PFSK-1 (cell line): ENCODE data around the gene GABRB3.

ENCODE experiments used
- FOXP2 ChIP-seq: optimal IDR thresholded peaks from 2 replicates; pipeline ENCODE3; 2011; ENCODE audit warnings: borderline replicate concordance, control low read depth, inconsistent platforms; ENCODE audit not compliant: insufficient read depth; ENCODE audit errors: extremely low read length, extremely low read depth
- POLR2AphosphoS5 ChIP-seq: IDR thresholded peaks from 2 replicates; pipeline ENCODE4 v1.6.1; 2012; ENCODE audit warnings: low read depth, mild to moderate bottlenecking, control low read depth, low read length, moderate library complexity
- SIN3A ChIP-seq: IDR thresholded peaks from 2 replicates; pipeline ENCODE4 v1.6.1; 2012; ENCODE audit warnings: mild to moderate bottlenecking, low read length, moderate library complexity, borderline replicate concordance; ENCODE audit not compliant: insufficient read depth
- TAF1 ChIP-seq: IDR thresholded peaks from 2 replicates; pipeline ENCODE4 v1.6.1; 2012; ENCODE audit warnings: low read length, control low read depth, borderline replicate concordance; ENCODE audit not compliant: insufficient read depth
- TF ChIP-seq, protein P1 (sequence below), 2 experiments: IDR thresholded peaks; 2 replicates each; pipeline versions ENCODE4 v1.6.1 to v1.8.0; 2011 to 2012; ENCODE audit warnings: low read depth in 2 of 2, low read length in 2 of 2, control low read depth in 1 of 2, inconsistent platforms in 1 of 2, mild to moderate bottlenecking in 1 of 2, moderate library complexity in 1 of 2; ENCODE audit not compliant: insufficient read depth in 1 of 2

Gene GABRB3

DNA sequence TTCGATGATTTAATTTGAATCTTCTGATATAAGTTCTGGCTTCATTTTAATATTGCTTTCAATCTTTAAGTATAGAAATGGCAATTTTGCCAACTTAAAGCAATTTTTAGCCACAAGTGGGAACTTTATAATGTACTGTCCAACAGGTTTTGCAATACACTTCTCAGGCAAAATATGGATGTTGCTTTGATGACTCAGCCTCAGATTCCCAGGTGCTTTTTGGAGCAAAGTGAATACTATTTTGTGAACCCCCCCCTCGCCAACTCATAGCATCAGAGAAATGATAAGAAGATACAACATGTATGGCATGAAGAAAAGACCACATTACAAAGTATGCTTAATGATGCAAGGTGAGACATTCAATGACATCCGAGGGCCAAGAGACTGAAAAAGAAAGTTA lies 158.1 kb downstream of the GABRB3 start:
- no peak for TF ChIP-seq TAF1
- TF ChIP-seq FOXP2, result no peak
- TF ChIP-seq, protein P1, sequence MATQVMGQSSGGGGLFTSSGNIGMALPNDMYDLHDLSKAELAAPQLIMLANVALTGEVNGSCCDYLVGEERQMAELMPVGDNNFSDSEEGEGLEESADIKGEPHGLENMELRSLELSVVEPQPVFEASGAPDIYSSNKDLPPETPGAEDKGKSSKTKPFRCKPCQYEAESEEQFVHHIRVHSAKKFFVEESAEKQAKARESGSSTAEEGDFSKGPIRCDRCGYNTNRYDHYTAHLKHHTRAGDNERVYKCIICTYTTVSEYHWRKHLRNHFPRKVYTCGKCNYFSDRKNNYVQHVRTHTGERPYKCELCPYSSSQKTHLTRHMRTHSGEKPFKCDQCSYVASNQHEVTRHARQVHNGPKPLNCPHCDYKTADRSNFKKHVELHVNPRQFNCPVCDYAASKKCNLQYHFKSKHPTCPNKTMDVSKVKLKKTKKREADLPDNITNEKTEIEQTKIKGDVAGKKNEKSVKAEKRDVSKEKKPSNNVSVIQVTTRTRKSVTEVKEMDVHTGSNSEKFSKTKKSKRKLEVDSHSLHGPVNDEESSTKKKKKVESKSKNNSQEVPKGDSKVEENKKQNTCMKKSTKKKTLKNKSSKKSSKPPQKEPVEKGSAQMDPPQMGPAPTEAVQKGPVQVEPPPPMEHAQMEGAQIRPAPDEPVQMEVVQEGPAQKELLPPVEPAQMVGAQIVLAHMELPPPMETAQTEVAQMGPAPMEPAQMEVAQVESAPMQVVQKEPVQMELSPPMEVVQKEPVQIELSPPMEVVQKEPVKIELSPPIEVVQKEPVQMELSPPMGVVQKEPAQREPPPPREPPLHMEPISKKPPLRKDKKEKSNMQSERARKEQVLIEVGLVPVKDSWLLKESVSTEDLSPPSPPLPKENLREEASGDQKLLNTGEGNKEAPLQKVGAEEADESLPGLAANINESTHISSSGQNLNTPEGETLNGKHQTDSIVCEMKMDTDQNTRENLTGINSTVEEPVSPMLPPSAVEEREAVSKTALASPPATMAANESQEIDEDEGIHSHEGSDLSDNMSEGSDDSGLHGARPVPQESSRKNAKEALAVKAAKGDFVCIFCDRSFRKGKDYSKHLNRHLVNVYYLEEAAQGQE (IDR thresholded peaks at IDR 0.05; ENCODE audit: insufficient read depth in 1 of 2, low read depth in 2 of 2, low read length in 2 of 2), result no peak
- TF ChIP-seq POLR2AphosphoS5, result no peak
- TF ChIP-seq SIN3A, result no peak

DNA sequence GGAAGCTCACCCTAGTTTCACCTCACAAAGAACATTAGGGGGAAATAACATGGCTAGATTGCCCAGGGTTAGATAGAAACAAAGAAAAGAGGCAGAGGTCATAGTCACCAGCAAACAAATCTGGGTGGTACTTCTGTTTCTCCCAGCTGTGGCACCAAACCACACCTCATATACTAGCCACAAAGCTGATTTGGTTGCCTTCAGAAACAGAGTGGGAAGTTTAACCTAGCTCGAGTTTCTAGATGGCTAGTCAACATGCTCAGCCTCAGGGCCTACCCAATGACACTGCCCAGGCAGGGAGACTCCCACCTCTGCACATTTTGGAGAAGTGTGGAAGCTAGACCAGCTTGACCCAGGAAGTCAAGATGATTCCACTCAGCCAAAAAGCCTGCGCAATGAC lies 174.2 kb downstream of the GABRB3 start:
- TF ChIP-seq SIN3A, result no peak
- TF ChIP-seq TAF1, result no peak
- TF ChIP-seq, protein P1 (IDR thresholded peaks at IDR 0.05; ENCODE audit: insufficient read depth in 1 of 2, low read depth in 2 of 2, low read length in 2 of 2), result no peak
- no peak for TF ChIP-seq FOXP2
- TF ChIP-seq POLR2AphosphoS5, result no peak

DNA sequence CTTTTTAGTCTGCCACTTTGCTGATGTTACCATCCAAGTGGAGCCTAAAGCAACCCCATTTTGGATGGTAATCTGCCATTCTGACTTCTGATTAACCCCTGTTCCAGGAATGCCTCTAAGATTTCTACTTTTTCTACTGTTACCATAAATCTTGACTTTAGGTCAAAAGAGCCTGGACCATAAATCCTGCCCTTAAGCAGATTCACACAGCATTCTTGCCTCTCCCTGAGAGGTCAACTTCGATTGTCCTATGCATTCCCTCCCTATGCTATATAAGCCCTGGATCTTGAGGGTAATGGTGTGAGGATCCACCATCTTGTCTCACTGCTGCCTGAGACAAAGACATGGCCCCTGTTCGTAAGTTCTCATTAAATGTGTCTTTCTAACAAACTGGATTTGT lies 177.3 kb downstream of the GABRB3 start:
- TF ChIP-seq SIN3A (no peak), POLR2AphosphoS5 (no peak), TAF1 (no peak)
- TF ChIP-seq, protein P1 (IDR thresholded peaks at IDR 0.05; ENCODE audit: insufficient read depth in 1 of 2, low read depth in 2 of 2, low read length in 2 of 2), result no peak

DNA sequence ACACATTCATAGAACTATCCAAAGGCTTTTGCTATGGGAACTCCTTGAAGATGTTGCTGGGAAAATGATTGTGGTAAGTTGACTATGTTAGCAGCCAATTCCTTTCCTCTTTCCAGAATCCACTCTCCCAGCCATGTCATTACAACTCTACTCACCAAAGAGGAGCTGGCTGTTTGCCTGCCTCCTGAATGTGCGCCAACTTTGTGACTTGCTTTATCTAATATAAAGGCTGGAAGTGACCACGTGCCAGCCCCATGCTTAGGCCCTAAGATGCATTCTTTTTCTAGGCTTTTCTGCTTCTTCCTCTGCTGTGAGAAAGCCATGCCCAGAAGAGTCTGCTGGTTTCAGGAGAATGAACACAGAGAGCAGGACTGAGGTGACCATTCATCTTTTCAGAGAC lies 182.2 kb downstream of the GABRB3 start:
- TF ChIP-seq TAF1, result no peak

DNA sequence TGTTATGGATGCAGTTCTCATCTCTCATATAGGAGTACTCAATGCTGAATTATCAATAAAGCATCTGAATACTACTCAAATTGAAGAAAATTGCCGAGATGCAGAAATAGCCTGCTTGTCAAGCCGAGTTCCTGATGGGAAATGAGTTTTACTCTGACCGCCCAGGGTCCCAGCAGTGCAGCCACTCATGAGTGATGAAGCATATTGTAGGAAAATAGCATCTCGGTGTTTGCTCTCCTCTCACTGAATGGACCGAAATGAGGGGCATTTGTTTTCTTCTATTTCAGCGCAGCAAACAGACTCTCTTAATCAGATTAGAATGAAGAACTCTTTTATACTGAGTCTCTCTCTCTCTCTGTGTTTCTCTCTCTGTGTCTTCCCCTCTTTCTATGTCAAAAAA lies 190.0 kb downstream of the GABRB3 start:
- TF ChIP-seq SIN3A (no peak), TAF1 (no peak), FOXP2 (no peak)

DNA sequence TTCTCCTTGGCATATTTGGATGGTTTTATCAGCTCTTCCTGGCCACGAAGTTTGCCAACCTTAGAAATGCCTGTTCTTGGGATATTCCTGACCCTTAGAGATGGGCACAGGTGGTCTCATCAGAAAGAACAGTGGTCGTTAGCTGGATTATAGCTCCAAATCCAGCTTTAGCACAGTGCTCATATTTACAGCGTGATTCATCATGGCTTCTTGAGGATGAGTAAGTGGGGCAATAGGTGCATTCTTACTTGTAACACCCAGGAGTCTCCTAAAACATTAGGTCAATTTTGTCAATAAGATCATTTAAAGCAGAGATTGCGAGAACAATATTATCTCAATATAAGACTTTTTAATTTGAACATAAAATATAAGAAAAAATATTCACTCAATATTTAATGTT lies 191.9 kb downstream of the GABRB3 start:
- TF ChIP-seq, protein P1 (IDR thresholded peaks at IDR 0.05; ENCODE audit: insufficient read depth in 1 of 2, low read depth in 2 of 2, low read length in 2 of 2), result no peak
- TF ChIP-seq FOXP2, result no peak
- TF ChIP-seq POLR2AphosphoS5, result no peak
- no peak for TF ChIP-seq TAF1
- TF ChIP-seq SIN3A, result no peak
